Measurements from ENCODE around the gene MINAR1.
"Not testable (repeated sequence)": the region's sequence is repeated elsewhere in the genome, so short reads cannot be mapped to it uniquely, and the experiment has no call there.

The MINAR1 gene

DNA sequence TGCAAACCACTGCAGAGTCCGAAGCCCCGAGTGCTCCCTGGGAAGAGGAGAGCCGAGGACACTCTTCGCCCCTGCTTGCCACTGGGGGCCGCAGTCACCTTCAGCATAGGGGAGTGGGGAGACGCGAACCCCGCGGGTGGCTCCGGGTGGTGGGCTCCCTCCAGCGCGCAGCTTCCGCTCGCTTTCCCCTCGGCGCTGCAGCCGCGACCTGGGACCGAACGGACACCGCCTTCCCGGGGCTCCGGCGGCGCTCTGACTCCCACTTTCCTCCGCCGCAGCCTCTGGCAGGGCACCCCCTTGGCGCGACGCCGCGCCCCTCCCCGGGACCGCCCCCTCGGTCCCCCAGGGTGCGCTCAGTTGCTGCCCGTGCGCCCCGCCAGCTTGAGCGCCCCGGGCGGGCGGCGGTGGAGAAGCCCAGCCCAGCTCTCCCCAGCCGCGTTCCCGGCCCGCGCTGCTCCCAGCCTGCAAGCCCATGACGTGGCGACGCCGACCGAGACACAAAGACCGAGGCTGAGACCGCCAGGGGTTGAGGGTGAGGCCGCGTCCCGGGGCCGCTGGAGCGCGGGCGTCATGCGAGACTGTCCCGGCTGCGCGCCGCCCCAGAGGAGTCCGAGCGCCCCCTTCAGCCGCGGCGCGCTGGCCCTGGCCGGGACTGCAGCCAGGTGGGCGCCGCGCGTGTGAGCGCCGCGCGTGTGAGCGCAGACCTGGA is at the start of gene MINAR1:
TSS of gene MINAR1 (plus strand) at position 701 of the 709 bp plus-strand sequence. CDS start 23,812 bp downstream, outside the sequence.
- DNase-seq, result no peak

- no peak for DNase-seq
These were observed 37.9 kb upstream of the MINAR1 start for GRCh38 chr15:79394231-79394630.

DNA sequence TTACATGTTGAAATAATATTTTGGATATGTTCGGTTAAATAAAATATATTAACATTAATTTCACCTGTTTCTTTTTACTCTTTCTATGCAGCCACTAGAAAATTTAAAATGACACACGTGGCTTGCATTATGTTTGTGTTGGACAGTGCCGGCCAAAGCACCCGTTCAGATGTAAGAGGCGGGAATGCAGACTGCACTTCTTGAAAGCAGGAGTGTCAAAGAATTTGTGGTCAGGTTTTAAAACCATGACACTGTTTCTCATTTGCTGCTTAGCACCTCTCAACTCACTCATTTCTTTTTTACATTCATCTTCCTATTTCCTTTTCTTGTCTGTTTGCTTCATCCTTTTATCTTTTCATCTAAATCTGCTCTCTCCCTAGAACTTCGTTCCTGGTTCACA is 35.3 kb upstream of the MINAR1 start:
- no peak for DNase-seq

- no peak for DNase-seq
These were observed 34.7 kb upstream of the MINAR1 start for GRCh38 chr15:79397269-79397910.

- no peak for DNase-seq
These were observed 32.5 kb upstream of the MINAR1 start for GRCh38 chr15:79399606-79400005.

DNA sequence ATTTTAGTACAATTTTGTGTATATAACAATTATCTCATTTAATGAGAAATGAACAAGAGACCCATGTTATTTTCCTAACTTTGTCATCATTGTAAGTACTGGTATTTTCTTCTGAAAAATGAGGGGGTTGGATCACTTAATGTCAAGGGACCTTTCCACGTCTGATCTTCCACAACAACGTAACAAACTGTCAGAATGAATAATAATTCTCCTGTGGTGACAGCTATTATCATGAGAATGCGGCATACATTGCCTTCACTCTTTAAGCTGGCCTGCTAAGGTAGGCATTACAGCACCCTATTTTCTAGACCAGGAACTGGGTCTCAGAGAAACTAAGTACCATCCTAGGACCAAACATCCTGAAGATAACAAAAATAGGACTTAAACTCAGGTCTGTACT is 31.5 kb upstream of the MINAR1 start:
- no peak for DNase-seq

DNA sequence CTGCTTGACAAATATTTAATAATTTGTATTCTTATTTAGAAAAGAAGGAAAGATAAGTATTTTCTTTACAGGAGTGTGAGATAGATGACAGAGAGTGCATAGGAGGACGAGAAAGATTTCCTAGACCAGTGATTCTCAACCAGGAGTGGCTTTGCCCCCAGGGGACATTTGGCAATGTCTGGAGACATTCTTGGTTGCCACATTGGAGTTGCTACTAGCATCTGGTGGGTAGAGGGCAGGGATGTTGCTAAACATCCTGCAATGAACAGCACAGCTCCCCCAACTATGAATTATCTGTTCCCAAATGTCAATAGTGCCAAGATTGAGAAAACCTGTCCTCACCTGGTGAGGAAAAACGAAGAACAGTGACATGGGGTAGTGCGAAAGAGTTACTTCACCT is 30.8 kb upstream of the MINAR1 start:
- DNase-seq, result no peak

- DNase-seq, result no peak
These were observed 30.0 kb upstream of the MINAR1 start for GRCh38 chr15:79402136-79402535.

DNA sequence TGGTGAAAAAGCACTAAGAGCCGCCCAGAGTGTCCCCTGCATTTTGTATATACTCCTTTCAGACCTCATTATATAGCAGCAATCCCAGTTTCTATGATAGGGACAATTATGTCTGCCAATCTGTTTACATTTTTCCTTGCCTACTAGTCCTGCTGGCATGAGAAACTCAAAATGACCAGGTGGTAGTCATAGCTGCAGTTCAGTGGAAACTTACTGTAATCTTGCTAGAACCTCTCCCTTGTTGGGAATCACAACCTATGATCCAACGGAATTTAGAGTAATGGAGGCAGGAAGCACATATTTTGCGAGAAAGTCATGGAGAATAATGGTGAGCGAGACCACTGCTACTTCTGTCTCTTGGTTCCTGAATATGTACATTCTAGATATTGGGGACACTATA is 28.6 kb upstream of the MINAR1 start:
- no peak for DNase-seq

- no peak for DNase-seq
These were observed 25.9 kb upstream of the MINAR1 start for GRCh38 chr15:79406210-79406609.

GRCh38 chr15:79408041-79408440 is 24.1 kb upstream of the MINAR1 start:
- no peak for DNase-seq

- no peak for DNase-seq
These were observed 21.9 kb upstream of the MINAR1 start for GRCh38 chr15:79410237-79410636.

- DNase-seq, result no peak
These were observed 20.1 kb upstream of the MINAR1 start for GRCh38 chr15:79412010-79412409.

- no peak for DNase-seq
These were observed 19.7 kb upstream of the MINAR1 start for GRCh38 chr15:79412429-79412828.

DNA sequence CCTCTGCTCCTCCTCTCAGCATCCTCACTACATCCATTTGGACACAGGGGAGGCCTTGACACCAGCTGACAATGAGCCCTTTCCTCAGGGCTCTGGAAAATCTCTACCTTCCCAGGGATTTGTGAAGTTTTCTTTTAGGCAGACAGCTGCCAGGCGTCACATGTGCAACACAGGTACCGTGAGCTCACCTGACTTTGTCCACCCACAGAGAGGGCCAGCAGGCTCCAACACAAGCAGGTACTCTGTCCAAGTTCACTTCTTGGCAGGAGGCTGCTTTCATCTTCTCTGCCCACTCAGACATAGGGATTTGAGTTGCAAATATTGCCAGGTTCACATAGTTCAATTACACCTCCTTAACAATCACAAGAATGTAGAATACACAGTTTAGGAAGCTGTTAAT is 15.3 kb upstream of the MINAR1 start:
- no peak for DNase-seq

DNA sequence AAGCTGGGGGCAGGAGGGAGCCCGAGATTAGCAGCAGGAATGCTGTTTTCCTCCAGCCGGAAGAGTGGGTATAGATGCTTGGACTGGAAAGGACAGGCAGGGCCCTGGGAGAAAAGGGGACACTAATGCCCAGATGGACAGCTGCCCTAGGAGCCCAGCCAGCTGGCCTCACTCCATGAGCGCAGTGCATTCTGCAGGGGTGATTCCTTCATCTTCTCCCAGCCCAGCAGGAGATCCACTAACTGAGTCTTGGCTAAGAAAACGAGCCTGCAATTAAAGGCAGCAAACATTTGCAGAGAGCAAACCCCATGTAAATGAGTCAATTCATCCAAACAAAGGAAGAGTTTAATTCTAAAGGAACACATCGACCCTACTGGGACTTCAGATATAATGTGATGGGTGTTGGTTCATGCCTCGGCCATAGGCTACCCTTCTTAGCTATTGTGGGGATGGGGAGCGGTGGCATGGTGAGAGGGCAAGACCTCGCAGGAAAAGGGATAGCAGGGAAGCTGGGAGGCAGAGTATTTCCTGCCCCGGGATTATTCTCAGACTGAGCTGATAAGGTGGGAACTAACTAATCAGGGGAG is 13.3 kb upstream of the MINAR1 start:
- DNase-seq, result no peak

GRCh38 chr15:79425591-79426295 is 6.4 kb upstream of the MINAR1 start:
- DNase-seq, result no peak

DNA sequence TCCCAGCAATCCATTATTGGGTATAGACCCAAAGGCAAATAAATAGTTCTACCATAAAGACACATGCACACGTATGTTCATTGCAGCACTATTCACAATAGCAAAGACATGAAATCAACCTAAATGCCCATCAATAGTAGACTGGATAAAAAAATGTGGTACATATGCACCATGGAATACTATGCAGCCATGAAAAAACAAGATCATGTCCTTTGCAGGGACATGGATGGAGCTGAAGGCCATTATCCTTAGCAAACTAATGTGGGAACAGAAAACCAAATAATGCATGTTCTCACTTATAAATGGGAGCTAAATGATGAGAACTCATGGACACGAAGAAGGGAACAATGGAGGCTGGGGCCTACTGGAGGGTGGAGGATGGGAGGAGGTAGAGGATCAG is 5.2 kb upstream of the MINAR1 start:
- DNase-seq, result not testable (repeated sequence)

- no peak for DNase-seq
These were observed 4.1 kb upstream of the MINAR1 start for GRCh38 chr15:79427781-79428598.

- DNase-seq, result no peak
These were observed 1.1 kb upstream of the MINAR1 start for GRCh38 chr15:79430901-79431635.

- DNase-seq, result no peak
These were observed 474 bp downstream of the MINAR1 start for GRCh38 chr15:79432345-79433275.
